OCI-LY3 (cell line): ENCODE results near the gene ALDH16A1.

Source experiments
- EZH2phosphoT487 ChIP-seq: fragments of 200-600 bp; shearing (Covaris generic); IDR thresholded peaks from 2 replicates; pipeline ENCODE4 v1.6.1; 2018; ENCODE audit warnings: antibody characterized with exemption, mixed run types, low read depth
- TF ChIP-seq, protein P1 (sequence below): fragments of 200-600, 300-600 bp; sonication (generic); IDR thresholded peaks from 2 replicates; pipeline ENCODE4 v1.5.1; 2014; ENCODE audit warnings: antibody characterized with exemption, low read length, low read depth

DNA sequence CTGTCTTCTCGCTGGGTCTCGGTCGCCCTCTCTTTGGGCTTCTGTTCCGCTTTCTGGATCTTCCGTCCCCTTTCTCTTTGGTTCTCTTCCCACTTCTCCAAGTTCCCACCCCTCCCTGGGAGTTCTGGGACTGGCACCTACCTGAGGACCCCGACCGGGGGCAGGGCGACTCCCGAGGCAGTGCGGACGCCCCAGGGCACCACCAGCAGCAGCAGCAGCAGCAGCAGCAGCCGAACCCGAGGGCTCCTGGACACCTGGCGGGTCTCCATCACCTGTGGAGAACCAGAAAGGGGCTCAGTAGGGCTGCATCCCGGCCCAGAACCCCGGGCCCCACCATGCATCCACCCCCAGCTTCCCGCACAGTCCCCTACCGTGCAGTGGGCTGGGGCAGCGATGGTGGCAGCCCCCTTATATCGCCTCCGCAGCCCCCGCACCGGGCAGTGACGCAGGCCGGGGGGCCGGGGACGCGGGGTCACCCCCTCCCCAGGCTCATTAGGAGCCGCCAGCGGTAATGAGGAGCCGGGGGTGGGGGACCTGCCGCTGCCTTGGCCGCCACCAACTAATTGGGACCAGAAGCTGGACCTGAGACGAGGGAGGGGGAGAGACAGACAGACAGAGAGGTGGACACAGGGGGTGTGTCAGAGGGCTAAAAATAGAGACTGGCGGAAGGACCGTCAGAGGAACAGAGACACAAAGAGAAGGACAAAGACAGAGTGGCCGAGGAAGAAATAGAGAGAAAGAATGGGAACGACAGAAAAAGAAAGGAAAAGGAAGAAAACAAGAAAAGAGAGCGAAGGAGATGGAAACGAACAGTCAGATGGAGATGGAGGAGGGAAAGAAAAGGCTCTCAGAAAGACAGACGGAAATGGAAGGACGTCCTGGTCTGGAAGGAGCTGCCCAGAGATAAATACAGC is 29.7 kb upstream of the ALDH16A1 start, which contains the start of gene PTH2:
- TF ChIP-seq, protein P1, sequence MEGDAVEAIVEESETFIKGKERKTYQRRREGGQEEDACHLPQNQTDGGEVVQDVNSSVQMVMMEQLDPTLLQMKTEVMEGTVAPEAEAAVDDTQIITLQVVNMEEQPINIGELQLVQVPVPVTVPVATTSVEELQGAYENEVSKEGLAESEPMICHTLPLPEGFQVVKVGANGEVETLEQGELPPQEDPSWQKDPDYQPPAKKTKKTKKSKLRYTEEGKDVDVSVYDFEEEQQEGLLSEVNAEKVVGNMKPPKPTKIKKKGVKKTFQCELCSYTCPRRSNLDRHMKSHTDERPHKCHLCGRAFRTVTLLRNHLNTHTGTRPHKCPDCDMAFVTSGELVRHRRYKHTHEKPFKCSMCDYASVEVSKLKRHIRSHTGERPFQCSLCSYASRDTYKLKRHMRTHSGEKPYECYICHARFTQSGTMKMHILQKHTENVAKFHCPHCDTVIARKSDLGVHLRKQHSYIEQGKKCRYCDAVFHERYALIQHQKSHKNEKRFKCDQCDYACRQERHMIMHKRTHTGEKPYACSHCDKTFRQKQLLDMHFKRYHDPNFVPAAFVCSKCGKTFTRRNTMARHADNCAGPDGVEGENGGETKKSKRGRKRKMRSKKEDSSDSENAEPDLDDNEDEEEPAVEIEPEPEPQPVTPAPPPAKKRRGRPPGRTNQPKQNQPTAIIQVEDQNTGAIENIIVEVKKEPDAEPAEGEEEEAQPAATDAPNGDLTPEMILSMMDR: no peak
- TF ChIP-seq EZH2phosphoT487: no peak
